Endothelial cell of umbilical vein (primary cell): Measurements from ENCODE around the gene EMX1. TPM values are rescaled to one million over a fixed set of nuclear protein-coding genes. Genes with fewer than 3 reads are reported as not detected.

Experiments
- BruUV-seq: library from RNA; stranded (reverse); fragments of 400-500 nt; replicated peaks from 2 replicates; lab custom pipeline; 2021; lab: Mats Ljungman, UMichigan
- CTCF ChIA-PET: fragments of 300-600, 350-600 bp; sonication (Branson Sonifier 250); formaldehyde crosslinking; loops from one replicate; lab custom pipeline; 2021; ENCODE audit warnings: antibody characterized with exemption, inconsistent platforms; lab: Charles Lee
- POLR2A ChIA-PET: fragments of 300-600, 350-600 bp; sonication (Branson Sonifier 250); formaldehyde crosslinking; loops from one replicate; lab custom pipeline; 2021; ENCODE audit warnings: antibody characterized with exemption, inconsistent platforms; lab: Charles Lee
- DNase-seq: peaks from one replicate; pipeline ENCODE4 v3.0.0-alpha.2; 2011; ENCODE audit warnings: low read depth, low spot score
- FAIRE-seq: peaks from 2 replicates; lab custom pipeline; 2011; peaks lifted over from hg19 to GRCh38; lab: Jason Lieb, UNC
- H2AFZ ChIP-seq: 2 replicates; pipeline ENCODE4 v1.6.0; 2012; ENCODE audit warnings: low read depth, low read length, control low read depth, inconsistent platforms
- H3K27ac ChIP-seq: 2 replicates; pipeline ENCODE4 v1.5.1; 2011; ENCODE audit warnings: low read depth, mild to moderate bottlenecking, control low read depth, low read length, moderate library complexity; ENCODE audit not compliant: insufficient read depth
- H3K27me3 ChIP-seq, 2 experiments: 2 replicates each; pipeline versions ENCODE4 v1.6.0 to v1.6.1; 2011; ENCODE audit warnings: low read length in 2 of 2, mixed read lengths in 1 of 2; ENCODE audit not compliant: control insufficient read depth in 2 of 2, insufficient read depth in 2 of 2
- H3K36me3 ChIP-seq, 2 experiments: 2 replicates in 1 of 2; 3 replicates in 1 of 2; pipeline ENCODE4 v1.5.1; 2011; ENCODE audit warnings: low read length in 2 of 2, mild to moderate bottlenecking in 1 of 2, moderate library complexity in 1 of 2; ENCODE audit not compliant: control insufficient read depth in 2 of 2, insufficient read depth in 2 of 2; ENCODE audit errors: extremely low read depth in 1 of 2
- H3K4me1 ChIP-seq: 3 replicates; pipeline ENCODE4 v1.5.1; 2011; ENCODE audit warnings: mild to moderate bottlenecking, low read length; ENCODE audit not compliant: control insufficient read depth, insufficient read depth; ENCODE audit errors: extremely low read depth
- H3K4me2 ChIP-seq: 2 replicates; pipeline ENCODE4 v1.6.1; 2011; ENCODE audit warnings: low read length, control low read depth, mixed read lengths; ENCODE audit not compliant: insufficient read depth
- H3K4me3 ChIP-seq, 3 experiments: fragments of 200-600 bp in 1 of 3; sonication (generic), shearing (Covaris generic) in 1 of 3; replicated peaks in 1 of 3; 2 replicates each; pipeline ENCODE4 v1.5.1; 2011 to 2016; ENCODE audit warnings: control low read depth in 3 of 3, low read length in 3 of 3, mild to moderate bottlenecking in 2 of 3, inconsistent platforms in 1 of 3, low read depth in 1 of 3, moderate library complexity in 1 of 3; ENCODE audit not compliant: insufficient read depth in 1 of 3
- H3K79me2 ChIP-seq: 2 replicates; pipeline ENCODE4 v1.6.0; 2012; ENCODE audit warnings: low read length, inconsistent platforms; ENCODE audit not compliant: control insufficient read depth, insufficient read depth
- H3K9ac ChIP-seq: replicated peaks from 2 replicates; pipeline ENCODE3; 2011; ENCODE audit warnings: low read length, control low read depth; ENCODE audit not compliant: insufficient read depth; ENCODE audit errors: extremely low read depth
- H3K9me1 ChIP-seq: replicated peaks from 3 replicates; pipeline ENCODE4 v1.6.0; 2011; ENCODE audit warnings: mild to moderate bottlenecking, low read length; ENCODE audit not compliant: control insufficient read depth, insufficient read depth; ENCODE audit errors: extremely low read depth
- H3K9me3 ChIP-seq: replicated peaks from 2 replicates; pipeline ENCODE4 v1.5.1; 2012; ENCODE audit warnings: low read length, inconsistent platforms; ENCODE audit not compliant: control insufficient read depth, insufficient read depth
- H4K20me1 ChIP-seq: replicated peaks from 2 replicates; pipeline ENCODE3; 2011; ENCODE audit warnings: mild to moderate bottlenecking, low read length; ENCODE audit not compliant: control insufficient read depth, insufficient read depth; ENCODE audit errors: extremely low read depth
- EZH2 ChIP-seq: IDR thresholded peaks from 2 replicates; pipeline ENCODE4 v1.6.1; 2012; ENCODE audit warnings: borderline replicate concordance, low read depth, mild to moderate bottlenecking, moderate library complexity, low read length, inconsistent platforms; ENCODE audit not compliant: severe bottlenecking
- FOS ChIP-seq: IDR thresholded peaks from 2 replicates; pipeline ENCODE4 v1.6.1; 2011; ENCODE audit warnings: mild to moderate bottlenecking, low read length, moderate library complexity, borderline replicate concordance; ENCODE audit not compliant: insufficient read depth
- GATA2 ChIP-seq: IDR thresholded peaks from 2 replicates; pipeline ENCODE4 v1.7.0; 2011; ENCODE audit warnings: low read depth, mild to moderate bottlenecking, moderate library complexity, mixed read lengths, low read length; ENCODE audit not compliant: insufficient read length, insufficient read depth
- JUN ChIP-seq: IDR thresholded peaks from 2 replicates; pipeline ENCODE4 v1.6.1; 2011; ENCODE audit warnings: borderline replicate concordance, low read depth; ENCODE audit not compliant: insufficient read length, insufficient read depth
- MYC ChIP-seq: IDR thresholded peaks from one replicate; pipeline ENCODE4 v1.6.1; 2011; ENCODE audit warnings: mild to moderate bottlenecking, low read depth, low read length
- POLR2A ChIP-seq: IDR thresholded peaks from 2 replicates; pipeline ENCODE4 v1.6.1; 2012; ENCODE audit warnings: low read depth, mild to moderate bottlenecking, control low read depth, low read length
- POLR2AphosphoS5 ChIP-seq: IDR thresholded peaks from 2 replicates; pipeline ENCODE4 v1.6.1; 2012; ENCODE audit warnings: low read depth, mild to moderate bottlenecking, control low read depth, low read length, moderate library complexity; ENCODE audit not compliant: insufficient read depth
- dilution Hi-C: fragments of 300-500 bp; cut with MboI; formaldehyde crosslinking; loops from one replicate; pipeline ENCODE4 v1.15.0; 2019; ENCODE audit warnings: low sequenced_read_pairs; ENCODE audit not compliant: extremely low pct_ligation_motif_present
- intact Hi-C: fragments of 100-400 bp; cut with micrococcal nuclease; formaldehyde crosslinking; loops from one replicate; pipeline ENCODE4 v1.10.0; 2022
- polyA plus RNA-seq, 4 experiments: library from polyadenylated mRNA; depleted of rRNA in 3 of 4; stranded (reverse) in 3 of 4; unstranded in 1 of 4; fragments of >200 nt; gene quantifications; 2 replicates each; pipeline versions ENCODE4 v1.2.1 to v1.2.3, GENCODE V29; 2011 to 2012; ENCODE audit warnings: missing spikeins in 1 of 4
- total RNA-seq: library from RNA; stranded (reverse); gene quantifications from 2 replicates; pipeline ENCODE4 v1.2.3, GENCODE V29; 2021
- TF ChIP-seq, protein P1 (sequence below): IDR thresholded peaks from 2 replicates; pipeline ENCODE4 v1.6.1; 2011; ENCODE audit not compliant: insufficient read depth, insufficient read length
- TF ChIP-seq, protein P2 (sequence below), 2 donors: IDR thresholded peaks; 1 replicate in 1 of 2; 2 replicates in 1 of 2; pipeline ENCODE4 v1.5.1; 2011; ENCODE audit warnings: low read length in 2 of 2, mild to moderate bottlenecking in 2 of 2, moderate library complexity in 2 of 2, control low read depth in 1 of 2, inconsistent platforms in 1 of 2, low read depth in 1 of 2; ENCODE audit not compliant: insufficient read depth in 1 of 2; ENCODE audit errors: extremely low read depth in 1 of 2

The EMX1 gene
- total and polyA plus RNA-seq, 2 donors (not counting 3 experiments of a cell fraction or from before 2014, with no cell fraction given): not detected

DNA sequence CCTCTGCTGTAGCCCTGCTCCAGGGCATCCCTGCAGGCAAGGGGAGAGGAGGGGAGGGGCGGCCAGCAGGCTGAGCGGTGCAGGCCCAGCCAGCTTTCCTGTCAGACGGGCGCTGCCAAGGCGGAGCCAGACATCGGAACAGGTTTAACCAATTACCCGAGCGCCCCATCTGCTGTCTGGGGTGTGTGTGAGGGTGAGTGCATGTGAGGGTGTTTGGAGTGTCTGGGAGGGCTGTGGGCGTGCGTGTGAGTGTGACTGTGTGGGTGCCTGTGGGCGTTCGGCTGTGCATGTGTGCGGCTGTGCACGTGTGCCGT, 20.0 kb downstream of the EMX1 start:
- peaks cover 0 to 12% of the 10 kb centered on the region in 2 experiments for H3K27me3 ChIP-seq
- no peaks in the 10 kb centered on the region for H3K9me3 ChIP-seq
- DNase-seq: no peak
- TF ChIP-seq MYC: no peak
- TF ChIP-seq GATA2: no peak
- TF ChIP-seq, protein P1, sequence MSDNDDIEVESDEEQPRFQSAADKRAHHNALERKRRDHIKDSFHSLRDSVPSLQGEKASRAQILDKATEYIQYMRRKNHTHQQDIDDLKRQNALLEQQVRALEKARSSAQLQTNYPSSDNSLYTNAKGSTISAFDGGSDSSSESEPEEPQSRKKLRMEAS: no peak
- TF ChIP-seq EZH2: no peak
- TF ChIP-seq POLR2A: no peak
- no peak for TF ChIP-seq POLR2AphosphoS5
- no peak for TF ChIP-seq JUN
- TF ChIP-seq, protein P2, sequence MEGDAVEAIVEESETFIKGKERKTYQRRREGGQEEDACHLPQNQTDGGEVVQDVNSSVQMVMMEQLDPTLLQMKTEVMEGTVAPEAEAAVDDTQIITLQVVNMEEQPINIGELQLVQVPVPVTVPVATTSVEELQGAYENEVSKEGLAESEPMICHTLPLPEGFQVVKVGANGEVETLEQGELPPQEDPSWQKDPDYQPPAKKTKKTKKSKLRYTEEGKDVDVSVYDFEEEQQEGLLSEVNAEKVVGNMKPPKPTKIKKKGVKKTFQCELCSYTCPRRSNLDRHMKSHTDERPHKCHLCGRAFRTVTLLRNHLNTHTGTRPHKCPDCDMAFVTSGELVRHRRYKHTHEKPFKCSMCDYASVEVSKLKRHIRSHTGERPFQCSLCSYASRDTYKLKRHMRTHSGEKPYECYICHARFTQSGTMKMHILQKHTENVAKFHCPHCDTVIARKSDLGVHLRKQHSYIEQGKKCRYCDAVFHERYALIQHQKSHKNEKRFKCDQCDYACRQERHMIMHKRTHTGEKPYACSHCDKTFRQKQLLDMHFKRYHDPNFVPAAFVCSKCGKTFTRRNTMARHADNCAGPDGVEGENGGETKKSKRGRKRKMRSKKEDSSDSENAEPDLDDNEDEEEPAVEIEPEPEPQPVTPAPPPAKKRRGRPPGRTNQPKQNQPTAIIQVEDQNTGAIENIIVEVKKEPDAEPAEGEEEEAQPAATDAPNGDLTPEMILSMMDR (IDR thresholded peaks at IDR 0.05; ENCODE audit: extremely low read depth in 1 of 2, insufficient read depth in 1 of 2, low read depth in 1 of 2, low read length in 2 of 2): no peak
- no peak for TF ChIP-seq FOS
- H2AFZ ChIP-seq: no peak overlapping the region
- no peaks in the 10 kb centered on the region for H3K4me1 ChIP-seq
- POLR2A ChIA-PET: no interaction called here
- no peaks in the 10 kb centered on the region for H4K20me1 ChIP-seq
- H3K4me3 ChIP-seq: no peak overlapping the region
- no peak overlapping the region for H3K27ac ChIP-seq
- dilution Hi-C loops: no loop called here
- no peaks in the 10 kb centered on the region for H3K36me3 ChIP-seq
- no TSS peak for BruUV-seq
- no peak overlapping the region for H3K9ac ChIP-seq
- CTCF ChIA-PET: interaction anchor here (1.0 kb wide), 1 partner anchor 45 kb away, joined by 5 read pairs; no protein-coding TSS in a partner anchor
- H3K9me1 ChIP-seq: no peaks in the 10 kb centered on the region
- no peak for FAIRE-seq
- H3K79me2 ChIP-seq: no peaks in the 10 kb centered on the region
- no peak overlapping the region for H3K4me2 ChIP-seq
- intact Hi-C loops: no loop called here
